Astrocyte of the cerebellum (primary cell): ENCODE measurements around the gene SLC15A3.

Experiments used
- DNase-seq: peaks from one replicate; pipeline ENCODE4 v3.0.0-alpha.2; 2011; ENCODE audit warnings: low read depth
- H3K4me3 ChIP-seq: 2 replicates; pipeline ENCODE4 v1.5.1; 2011; ENCODE audit warnings: mild to moderate bottlenecking, low read depth, low read length, moderate library complexity
- in situ Hi-C: cut with HindIII; loops from 2 replicates; pipeline ENCODE4 v1.10.0; 2017; ENCODE audit warnings: low sequenced_read_pairs
- TF ChIP-seq, protein P1 (sequence below): IDR thresholded peaks from 2 replicates; pipeline ENCODE4 v1.5.1; 2012; ENCODE audit warnings: low read length, low read depth, moderate library complexity, mild to moderate bottlenecking; ENCODE audit errors: missing control alignments

Gene SLC15A3

DNA sequence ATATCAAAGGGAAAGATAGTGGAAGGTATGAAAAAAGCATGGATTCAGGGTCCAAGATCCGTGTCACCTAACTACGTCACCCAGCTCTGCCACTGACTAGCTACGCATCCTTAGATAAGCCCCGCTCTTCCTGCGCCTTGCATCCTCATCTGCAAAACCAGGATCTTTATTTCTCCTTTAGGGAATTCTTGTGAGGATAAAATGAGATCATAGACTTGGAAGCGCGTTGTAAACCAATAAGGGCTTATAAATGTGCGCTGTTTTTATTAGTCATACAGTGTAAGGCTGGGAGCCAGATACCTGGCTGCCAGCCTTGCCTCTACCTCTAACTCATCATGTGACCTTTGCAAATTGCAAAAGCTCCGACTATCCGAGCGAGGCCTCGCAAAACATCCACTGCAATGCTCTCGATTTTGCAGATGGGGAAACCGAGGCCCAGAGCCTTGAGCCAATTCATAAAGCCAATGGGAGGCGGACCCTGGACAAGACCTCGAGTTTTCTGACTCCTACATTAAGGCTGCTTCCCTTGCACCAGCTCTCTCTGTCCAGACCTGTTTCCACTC, 46.3 kb downstream of the SLC15A3 start:
- H3K4me3 ChIP-seq = peak overlapping the region; percentile 77
- no peak for DNase-seq
- TF ChIP-seq, protein P1, sequence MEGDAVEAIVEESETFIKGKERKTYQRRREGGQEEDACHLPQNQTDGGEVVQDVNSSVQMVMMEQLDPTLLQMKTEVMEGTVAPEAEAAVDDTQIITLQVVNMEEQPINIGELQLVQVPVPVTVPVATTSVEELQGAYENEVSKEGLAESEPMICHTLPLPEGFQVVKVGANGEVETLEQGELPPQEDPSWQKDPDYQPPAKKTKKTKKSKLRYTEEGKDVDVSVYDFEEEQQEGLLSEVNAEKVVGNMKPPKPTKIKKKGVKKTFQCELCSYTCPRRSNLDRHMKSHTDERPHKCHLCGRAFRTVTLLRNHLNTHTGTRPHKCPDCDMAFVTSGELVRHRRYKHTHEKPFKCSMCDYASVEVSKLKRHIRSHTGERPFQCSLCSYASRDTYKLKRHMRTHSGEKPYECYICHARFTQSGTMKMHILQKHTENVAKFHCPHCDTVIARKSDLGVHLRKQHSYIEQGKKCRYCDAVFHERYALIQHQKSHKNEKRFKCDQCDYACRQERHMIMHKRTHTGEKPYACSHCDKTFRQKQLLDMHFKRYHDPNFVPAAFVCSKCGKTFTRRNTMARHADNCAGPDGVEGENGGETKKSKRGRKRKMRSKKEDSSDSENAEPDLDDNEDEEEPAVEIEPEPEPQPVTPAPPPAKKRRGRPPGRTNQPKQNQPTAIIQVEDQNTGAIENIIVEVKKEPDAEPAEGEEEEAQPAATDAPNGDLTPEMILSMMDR = no peak
- in situ Hi-C loops = no loop called here

DNA sequence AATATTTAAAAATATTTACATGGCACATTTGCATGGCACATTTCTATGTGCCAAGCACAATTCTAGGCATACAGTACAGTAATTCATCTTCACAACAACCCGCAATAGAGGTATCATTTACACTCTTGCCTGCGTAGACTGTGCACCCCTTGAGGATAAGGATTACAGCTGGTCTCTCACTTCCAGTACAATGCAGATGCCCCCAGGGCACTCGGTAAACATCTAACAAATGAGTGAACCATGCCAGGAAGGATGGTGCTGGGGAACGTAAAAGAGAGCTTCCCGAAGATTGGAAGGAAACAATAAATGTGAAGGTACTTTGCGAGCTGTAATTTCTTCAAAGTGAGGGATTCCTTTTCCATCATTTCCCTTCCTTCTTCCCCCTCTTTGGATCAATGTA, 46.9 kb downstream of the SLC15A3 start:
- in situ Hi-C loops = no loop called here
- TF ChIP-seq, protein P1 = no peak
- peak overlapping the region; percentile 77 for H3K4me3 ChIP-seq
- DNase-seq = no peak

DNA sequence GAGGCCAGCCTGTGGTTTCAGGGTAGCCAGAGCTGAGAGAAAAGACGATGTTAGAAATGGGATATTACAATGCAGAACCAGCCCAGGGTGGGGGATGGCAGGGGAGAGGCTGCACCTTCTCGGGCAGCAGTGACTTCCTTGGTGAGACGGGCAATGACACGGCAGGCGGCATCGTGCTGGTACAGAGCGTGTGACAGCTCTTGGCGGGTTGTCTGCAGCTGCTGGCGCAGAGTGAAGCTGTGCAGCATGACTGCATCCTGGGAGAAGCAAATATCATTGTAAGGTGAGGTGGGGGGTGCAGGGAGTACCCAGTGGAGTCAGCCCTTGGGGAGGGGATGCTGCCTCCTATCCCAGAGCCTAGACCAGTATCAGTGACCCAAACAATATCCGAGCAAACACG, 49.4 kb downstream of the SLC15A3 start:
- no peak for DNase-seq
- TF ChIP-seq, protein P1 = no peak
- in situ Hi-C loops = no loop called here
- H3K4me3 ChIP-seq = no peak overlapping the region

DNA sequence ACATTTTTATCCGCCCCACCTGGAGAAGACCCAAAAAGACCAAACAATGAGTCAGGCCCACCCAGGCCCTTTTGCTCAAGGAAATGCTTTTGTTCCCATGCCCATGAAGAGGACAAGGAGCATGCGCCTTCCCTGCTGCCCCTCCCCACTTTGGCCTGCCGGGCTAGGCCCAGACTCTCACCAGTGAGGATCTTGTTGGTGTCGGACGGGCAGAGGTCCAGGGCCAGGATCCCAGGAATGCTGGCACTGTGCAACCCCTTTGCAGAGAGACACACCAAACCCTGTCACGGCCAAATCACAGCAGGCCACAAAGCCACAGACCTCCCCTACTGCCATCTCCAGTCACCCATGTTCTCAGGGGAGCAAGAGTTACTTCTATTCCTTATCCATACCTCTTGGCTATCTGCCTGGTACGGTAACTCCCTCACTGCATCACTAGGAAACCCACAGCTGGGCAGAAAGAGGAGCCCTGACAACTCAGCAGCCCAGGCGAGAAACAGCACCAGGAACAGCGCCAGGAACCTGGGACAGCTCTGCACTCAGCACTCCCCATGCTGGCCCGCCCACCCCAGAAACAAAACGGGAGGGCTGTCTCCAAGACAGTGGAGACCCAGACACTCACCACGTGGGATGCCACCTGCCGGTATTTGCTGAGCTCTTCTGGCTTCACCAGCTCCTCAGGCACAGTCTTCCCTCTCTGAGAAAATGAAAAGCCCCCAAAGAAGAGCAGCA, 51.1 kb downstream of the SLC15A3 start:
- TF ChIP-seq, protein P1 = peak; percentile 4
- in situ Hi-C loops = no loop called here
- DNase-seq = peak; percentile 69
- H3K4me3 ChIP-seq = no peak overlapping the region

DNA sequence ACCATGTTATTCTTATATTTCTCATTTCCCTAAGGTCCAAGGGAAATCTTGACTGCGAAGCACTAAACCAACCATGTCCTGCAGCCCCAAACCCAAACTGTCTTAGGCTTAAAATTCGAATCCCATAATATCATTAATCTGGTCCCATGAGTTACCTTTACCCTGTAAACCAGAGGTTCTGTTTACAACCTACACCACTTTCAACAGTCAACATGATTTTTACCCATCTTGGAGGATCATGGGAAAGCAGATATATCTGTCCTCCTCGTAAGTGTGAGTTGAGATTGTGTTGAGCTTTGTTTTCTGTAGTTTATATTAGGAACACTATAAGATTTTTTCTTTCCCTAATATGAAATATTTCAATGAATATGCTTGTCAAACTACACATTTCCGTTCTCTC, 52.0 kb downstream of the SLC15A3 start:
- no peak overlapping the region for H3K4me3 ChIP-seq
- TF ChIP-seq, protein P1 = no peak
- no peak for DNase-seq
- in situ Hi-C loops = loop anchor here (5.0 kb wide), 1 partner anchor 43 kb away; the partner anchor contains the start of gene PTGDR2

DNA sequence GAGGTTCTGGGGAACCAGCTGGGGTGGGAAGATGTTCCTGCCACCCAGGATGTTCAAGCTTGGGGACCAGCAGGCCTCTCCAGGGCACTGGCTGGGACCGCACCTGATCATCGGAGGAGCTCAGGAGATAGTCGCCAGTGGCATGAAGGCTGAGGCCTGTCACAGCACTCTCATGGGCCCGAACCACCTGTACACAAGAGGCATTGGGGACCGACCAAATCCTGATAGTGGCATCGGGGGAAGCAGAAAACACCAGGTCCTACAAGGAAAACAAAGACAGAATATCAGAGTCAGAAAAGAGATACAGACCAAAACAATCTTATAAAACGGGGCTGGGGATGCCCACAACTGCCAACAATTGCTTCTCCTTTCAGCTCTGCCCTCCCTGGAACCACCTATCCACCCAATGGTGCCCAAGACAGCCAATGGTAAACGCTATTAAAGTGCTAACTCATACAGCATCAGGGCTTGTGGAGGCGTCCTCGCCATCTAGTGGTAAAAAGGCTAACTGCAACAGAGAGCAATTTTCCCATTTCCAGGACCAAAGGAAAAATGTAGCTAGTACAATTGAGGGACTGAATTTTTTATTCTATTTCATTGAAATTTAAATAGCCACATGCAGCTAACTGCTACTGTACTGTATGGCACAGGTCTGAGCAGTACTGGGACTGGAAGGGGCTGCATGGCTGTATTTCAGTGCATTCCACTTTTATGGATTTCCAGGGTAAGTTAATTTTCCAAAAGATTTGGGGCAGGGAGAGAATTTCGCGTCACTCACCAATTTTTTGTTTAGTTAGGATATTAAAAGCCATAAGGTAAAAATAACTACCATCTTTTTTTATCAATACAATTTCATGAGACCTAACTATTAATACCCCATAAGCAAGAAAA, 52.7 kb downstream of the SLC15A3 start:
- no peak for DNase-seq
- no peak overlapping the region for H3K4me3 ChIP-seq
- TF ChIP-seq, protein P1 = peak; percentile 97
- in situ Hi-C loops = loop anchor here (5.0 kb wide), 1 partner anchor 42 kb away; the partner anchor contains the start of gene PTGDR2
